ENCODE results near the gene GSTT4. TPM values are rescaled to one million over a fixed set of nuclear protein-coding genes. Genes with fewer than 3 reads are reported as not detected.
"Not testable (repeated sequence)": the region's sequence is repeated elsewhere in the genome, so short reads cannot be mapped to it uniquely, and the experiment has no call there.

The GSTT4 gene
- polyA plus RNA-seq, 1 of the 3 experiments (the other 2 are of a cell fraction) = not detected

- Histone ChIP-seq H3K79me2 (ENCODE audit: insufficient read depth) (no peaks in the 10 kb centered on the region), H3K36me3 (replicated peaks in 1 of 2; ENCODE audit: control insufficient read depth in 1 of 2, insufficient read depth in 2 of 2, low read length in 1 of 2) (no peaks in the 10 kb centered on the region), H3K27me3 (ENCODE audit: insufficient read depth) (no peaks in the 10 kb centered on the region), H4K20me1 (ENCODE audit: insufficient read depth) (no peaks in the 10 kb centered on the region), H2AFZ (ENCODE audit: low read depth) (no peak overlapping the region), H3K9me3 (no peaks in the 10 kb centered on the region), H3F3A (replicated peaks; ENCODE audit: insufficient read depth) (no peaks in the 10 kb centered on the region), H3K4me1 (ENCODE audit: control insufficient read depth in 1 of 2, insufficient read depth in 2 of 2, low read depth in 1 of 2, low read length in 1 of 2) (no peaks in the 10 kb centered on the region; a peak in 1 of 4 replicates), H3K4me3 (ENCODE audit: low read depth in 2 of 2, low read length in 1 of 2) (no peak overlapping the region), H3K4me2 (no peak overlapping the region), H3K27ac (ENCODE audit: low read depth in 2 of 2, low read length in 1 of 2) (no peak overlapping the region), H3K9me2 (no peaks in the 10 kb centered on the region), H3K9ac (no peak overlapping the region)
- CTCF ChIA-PET = interaction anchor here (0.6 kb wide), 1 partner anchor 173 kb away, joined by 3 read pairs; no protein-coding TSS in a partner anchor
- no peak for TF ChIP-seq NFIC (IDR thresholded peaks at IDR 0.05; ENCODE audit: borderline replicate concordance)
- no peak for TF ChIP-seq PBX3 (IDR thresholded peaks at IDR 0.05)
- TF ChIP-seq FOXJ3 (CRISPR knock-in tag; IDR thresholded peaks at IDR 0.05) = no peak
- TF ChIP-seq FOSL2 (IDR thresholded peaks at IDR 0.05; ENCODE audit: borderline replicate concordance, low read depth) = no peak
- TF ChIP-seq TCF12 (IDR thresholded peaks at IDR 0.05) = no peak
- no peak for TF ChIP-seq FOXM1 (IDR thresholded peaks at IDR 0.05; ENCODE audit: low read depth)
- no peak for TF ChIP-seq GABPA (IDR thresholded peaks at IDR 0.05; ENCODE audit: low read depth)
- TF ChIP-seq RCOR1 (IDR thresholded peaks at IDR 0.05; ENCODE audit: low read length) = no peak
- TF ChIP-seq TAF1 (IDR thresholded peaks at IDR 0.05; ENCODE audit: borderline replicate concordance, low read depth, low read length) = no peak
- no peak for DNase-seq
- POLR2A ChIA-PET = no interaction called here
- WGBS (ENCODE audit: low lambda C conversion rate) = 88% methylated on average over 3 of the region's 3 CpGs
Measured at GRCh38 chr22:23997092-23997491, 8.2 kb downstream of the GSTT4 start.

- not testable (repeated sequence) for DNase-seq
Measured at GRCh38 chr22:23993581-23994177, 11.6 kb downstream of the GSTT4 start.

DNA sequence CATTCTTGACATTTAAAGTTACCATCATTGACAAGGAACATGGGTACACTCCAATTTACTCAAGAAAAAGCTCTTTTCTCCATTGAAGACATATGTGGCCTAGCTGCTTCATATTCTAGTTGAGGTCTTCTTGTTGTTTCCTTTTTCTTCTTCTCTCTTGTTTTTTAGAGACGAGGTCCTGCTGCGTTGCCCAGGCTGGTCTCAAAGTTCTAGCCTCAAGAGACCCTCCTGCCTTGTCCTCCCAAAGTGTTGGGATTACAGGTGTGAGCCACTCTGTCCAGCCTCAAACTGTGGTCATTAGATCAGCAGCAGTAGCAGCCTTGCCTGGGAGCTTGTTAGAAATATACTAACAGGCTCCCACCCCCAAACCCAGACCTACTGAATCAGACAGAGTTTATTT, 12.2 kb downstream of the GSTT4 start:
- WGBS (ENCODE audit: low lambda C conversion rate) = 68% methylated on average over 2 of the region's 2 CpGs
- POLR2A ChIA-PET = not testable (repeated sequence)

More at GRCh38 chr22:23993581-23994177, 11.6 kb downstream of the GSTT4 start:
- H3K27ac ChIP-seq (ENCODE audit: low read depth in 2 of 2, low read length in 1 of 2); H3K4me1 ChIP-seq (ENCODE audit: control insufficient read depth in 1 of 2, insufficient read depth in 2 of 2, low read depth in 1 of 2, low read length in 1 of 2); POLR2A ChIA-PET; H3K4me2 ChIP-seq; H3K79me2 ChIP-seq (ENCODE audit: insufficient read depth); H3K9ac ChIP-seq; H3K9me2 ChIP-seq; H3K9me3 ChIP-seq; H3K27me3 ChIP-seq (ENCODE audit: insufficient read depth); CTCF ChIA-PET; H3K36me3 ChIP-seq (replicated peaks in 1 of 2; ENCODE audit: control insufficient read depth in 1 of 2, insufficient read depth in 2 of 2, low read length in 1 of 2); H3F3A ChIP-seq (replicated peaks; ENCODE audit: insufficient read depth); H4K20me1 ChIP-seq (ENCODE audit: insufficient read depth); H3K4me3 ChIP-seq (ENCODE audit: low read depth in 2 of 2, low read length in 1 of 2); H2AFZ ChIP-seq (ENCODE audit: low read depth): not testable (repeated sequence)
- 64% methylated on average over 4 of the region's 4 CpGs for WGBS (ENCODE audit: low lambda C conversion rate)

GRCh38 chr22:23989583-23990244, 15.5 kb downstream of the GSTT4 start:
- H3K4me2 ChIP-seq; H2AFZ ChIP-seq (ENCODE audit: low read depth); DNase-seq; H3K4me1 ChIP-seq (ENCODE audit: control insufficient read depth in 1 of 2, insufficient read depth in 2 of 2, low read depth in 1 of 2, low read length in 1 of 2); H3K9ac ChIP-seq; H3K27me3 ChIP-seq (ENCODE audit: insufficient read depth); H3K79me2 ChIP-seq (ENCODE audit: insufficient read depth); H3K9me3 ChIP-seq; H3K4me3 ChIP-seq (ENCODE audit: low read depth in 2 of 2, low read length in 1 of 2); H3K9me2 ChIP-seq; H3F3A ChIP-seq (replicated peaks; ENCODE audit: insufficient read depth); H3K27ac ChIP-seq (ENCODE audit: low read depth in 2 of 2, low read length in 1 of 2); POLR2A ChIA-PET; CTCF ChIA-PET; H4K20me1 ChIP-seq (ENCODE audit: insufficient read depth); H3K36me3 ChIP-seq (replicated peaks in 1 of 2; ENCODE audit: control insufficient read depth in 1 of 2, insufficient read depth in 2 of 2, low read length in 1 of 2): not testable (repeated sequence)
- 72% methylated on average over 2 of the region's 3 CpGs for WGBS (ENCODE audit: low lambda C conversion rate)

More for the DNA sequence above, 12.2 kb downstream of the GSTT4 start:
- H3K36me3 ChIP-seq (replicated peaks in 1 of 2; ENCODE audit: control insufficient read depth in 1 of 2, insufficient read depth in 2 of 2, low read length in 1 of 2); H3F3A ChIP-seq (replicated peaks; ENCODE audit: insufficient read depth); H3K79me2 ChIP-seq (ENCODE audit: insufficient read depth); H3K9ac ChIP-seq; DNase-seq; H3K4me1 ChIP-seq (ENCODE audit: control insufficient read depth in 1 of 2, insufficient read depth in 2 of 2, low read depth in 1 of 2, low read length in 1 of 2); H4K20me1 ChIP-seq (ENCODE audit: insufficient read depth); H3K27me3 ChIP-seq (ENCODE audit: insufficient read depth); H3K4me3 ChIP-seq (ENCODE audit: low read depth in 2 of 2, low read length in 1 of 2); H2AFZ ChIP-seq (ENCODE audit: low read depth); H3K9me3 ChIP-seq; CTCF ChIA-PET; H3K9me2 ChIP-seq; H3K27ac ChIP-seq (ENCODE audit: low read depth in 2 of 2, low read length in 1 of 2); H3K4me2 ChIP-seq: not testable (repeated sequence)

GRCh38 chr22:23986538-23987178, 18.6 kb downstream of the GSTT4 start:
- H3K4me3 ChIP-seq (ENCODE audit: low read depth in 2 of 2, low read length in 1 of 2); H3K4me1 ChIP-seq (ENCODE audit: control insufficient read depth in 1 of 2, insufficient read depth in 2 of 2, low read depth in 1 of 2, low read length in 1 of 2); DNase-seq; CTCF ChIA-PET; H3K79me2 ChIP-seq (ENCODE audit: insufficient read depth); H3K27ac ChIP-seq (ENCODE audit: low read depth in 2 of 2, low read length in 1 of 2); H3K36me3 ChIP-seq (replicated peaks in 1 of 2; ENCODE audit: control insufficient read depth in 1 of 2, insufficient read depth in 2 of 2, low read length in 1 of 2); H3K4me2 ChIP-seq; H3K9me3 ChIP-seq; H3K9me2 ChIP-seq; H3K9ac ChIP-seq; POLR2A ChIA-PET; H3K27me3 ChIP-seq (ENCODE audit: insufficient read depth); H4K20me1 ChIP-seq (ENCODE audit: insufficient read depth); H3F3A ChIP-seq (replicated peaks; ENCODE audit: insufficient read depth); H2AFZ ChIP-seq (ENCODE audit: low read depth): not testable (repeated sequence)
- 86% methylated on average over 4 of the region's 4 CpGs for WGBS (ENCODE audit: low lambda C conversion rate)
